GM12878 (cell line): Measurements from ENCODE around the gene CHRDL2. TPM values are rescaled to one million over a fixed set of nuclear protein-coding genes. Genes with fewer than 3 reads are reported as not detected.

Source experiments
- ATAC-seq: fragments of 200-7000 bp; cut with Tn5 transposase; 3 replicates; pipeline ENCODE4 v1.9.1; 2020; ENCODE audit warnings: mild to moderate bottlenecking, moderate library complexity
- BruUV-seq: library from RNA; stranded (reverse); fragments of 400-500 nt; replicated peaks from 2 replicates; lab custom pipeline; 2021; lab: Mats Ljungman, UMichigan
- CTCF ChIA-PET: fragments of 300-600 bp; sonication (Branson Sonifier 250); formaldehyde crosslinking; extraction: SDS; loops from one replicate; lab custom pipeline; 2021; ENCODE audit warnings: inconsistent platforms; lab: Yijun Ruan, JAX
- POLR2A ChIA-PET: fragments of 350-600 bp; formaldehyde crosslinking; extraction: SDS; loops from one replicate; lab custom pipeline; 2021; ENCODE audit warnings: inconsistent platforms; lab: Charles Lee
- RAD21 ChIA-PET: fragments of 300-600 bp; sonication (Branson Sonifier 250); formaldehyde crosslinking; loops from one replicate; lab custom pipeline; 2023; ENCODE audit warnings: antibody characterized with exemption; ENCODE audit not compliant: unreplicated experiment; lab: Charles Lee
- SMC1A ChIA-PET: fragments of 300-600 bp; sonication (Branson Sonifier 250); formaldehyde crosslinking; loops from one replicate; lab custom pipeline; 2023; ENCODE audit not compliant: unreplicated experiment, uncharacterized antibody; lab: Charles Lee
- DNase-seq: peaks from one replicate; pipeline ENCODE4 v3.0.0-alpha.2; 2011; ENCODE audit warnings: low read depth, low spot score
- FAIRE-seq: peaks from 3 replicates; lab custom pipeline; 2011; peaks lifted over from hg19 to GRCh38; lab: Jason Lieb, UNC
- H2AFZ ChIP-seq: 2 replicates; pipeline ENCODE4 v1.6.0; 2011; ENCODE audit warnings: low read depth, low read length, control low read depth; ENCODE audit not compliant: control insufficient read depth
- H3K27ac ChIP-seq: 2 replicates; pipeline ENCODE4 v1.5.1; 2011; ENCODE audit warnings: control low read depth; ENCODE audit not compliant: control insufficient read depth, insufficient read depth
- H3K27me3 ChIP-seq, 2 experiments: replicated peaks in 1 of 2; 2 replicates each; pipeline versions ENCODE4 v1.6.0 to v1.6.1; 2011; ENCODE audit warnings: low read length in 1 of 2; ENCODE audit not compliant: control insufficient read depth in 2 of 2, insufficient read depth in 2 of 2
- H3K36me3 ChIP-seq, 2 experiments: 2 replicates each; pipeline ENCODE4 v1.5.1; 2011; ENCODE audit warnings: low read length in 1 of 2; ENCODE audit not compliant: control insufficient read depth in 2 of 2, insufficient read depth in 2 of 2
- H3K4me1 ChIP-seq: 2 replicates; pipeline ENCODE4 v1.6.1; 2011; ENCODE audit warnings: mild to moderate bottlenecking, low read length, moderate library complexity, mixed read lengths; ENCODE audit not compliant: control insufficient read depth, insufficient read depth
- H3K4me2 ChIP-seq: 2 replicates; pipeline ENCODE4 v1.6.0; 2011; ENCODE audit warnings: control low read depth; ENCODE audit not compliant: control insufficient read depth, insufficient read depth
- H3K4me3 ChIP-seq: fragments of 200-600 bp; sonication (generic); 2 replicates; pipeline ENCODE4 v1.5.1; 2016
- H3K79me2 ChIP-seq: 2 replicates; pipeline ENCODE4 v1.6.0; 2011; ENCODE audit warnings: low read length; ENCODE audit not compliant: control insufficient read depth, insufficient read depth
- H3K9ac ChIP-seq: 2 replicates; pipeline ENCODE4 v1.8.0; 2011; ENCODE audit warnings: low read length, control low read depth, mixed read lengths; ENCODE audit not compliant: control insufficient read depth, insufficient read depth
- H3K9me3 ChIP-seq: replicated peaks from 3 replicates; pipeline ENCODE4 v1.5.1; 2011; ENCODE audit warnings: mild to moderate bottlenecking, low read length; ENCODE audit not compliant: control insufficient read depth, insufficient read depth
- H4K20me1 ChIP-seq: 2 replicates; pipeline ENCODE4 v1.6.0; 2011; ENCODE audit not compliant: control insufficient read depth, insufficient read depth
- BMI1 ChIP-seq: fragments of 450-650 bp; IDR thresholded peaks from 2 replicates; pipeline ENCODE4 v1.6.1; 2016; ENCODE audit warnings: mild to moderate bottlenecking, moderate library complexity, borderline replicate concordance
- CUX1 ChIP-seq: IDR thresholded peaks from 2 replicates; pipeline ENCODE4 v1.6.1; 2012; ENCODE audit warnings: improper control_type of control experiment, low read depth, low read length; ENCODE audit not compliant: insufficient replicate concordance
- ELK1 ChIP-seq: IDR thresholded peaks from 2 replicates; pipeline ENCODE4 v1.6.1; 2012; ENCODE audit warnings: low read depth, low read length, improper control_type of control experiment
- ESRRA ChIP-seq: IDR thresholded peaks from 2 replicates; pipeline ENCODE4 v1.6.1; 2012; ENCODE audit warnings: mild to moderate bottlenecking, low read length, improper control_type of control experiment
- FOS ChIP-seq: IDR thresholded peaks from 3 replicates; pipeline ENCODE4 v1.6.1; 2011; ENCODE audit warnings: borderline replicate concordance; ENCODE audit not compliant: insufficient read length; ENCODE audit errors: extremely low read depth
- GABPA ChIP-seq: IDR thresholded peaks from 2 replicates; pipeline ENCODE4 v1.6.1; 2014; ENCODE audit warnings: antibody characterized with exemption, low read depth, mild to moderate bottlenecking, inconsistent platforms
- KDM1A ChIP-seq: fragments of 200-600 bp; sonication (generic); IDR thresholded peaks from 2 replicates; pipeline ENCODE4 v1.6.1; 2016; ENCODE audit warnings: borderline replicate concordance
- MEF2A ChIP-seq: IDR thresholded peaks from 2 replicates; pipeline ENCODE4 v1.6.1; 2011; ENCODE audit warnings: low read depth, mild to moderate bottlenecking, low read length, moderate library complexity; ENCODE audit not compliant: insufficient read depth
- MTA2 ChIP-seq: fragments of 450-650 bp; IDR thresholded peaks from 2 replicates; pipeline ENCODE4 v1.6.1; 2016; ENCODE audit warnings: low read depth, mild to moderate bottlenecking, moderate library complexity
- PAX8 ChIP-seq: fragments of 450-650 bp; IDR thresholded peaks from 2 replicates; pipeline ENCODE4 v1.6.1; 2017; ENCODE audit warnings: mild to moderate bottlenecking, moderate library complexity
- POU2F2 ChIP-seq: IDR thresholded peaks from 3 replicates; pipeline ENCODE4 v1.6.1; 2011; ENCODE audit warnings: low read depth, mild to moderate bottlenecking, low read length, borderline replicate concordance
- RCOR1 ChIP-seq: conservative IDR thresholded peaks from 2 replicates; pipeline ENCODE4 v1.6.1; 2012; ENCODE audit warnings: low read depth, low read length, improper control_type of control experiment
- SRF ChIP-seq, 2 experiments: IDR thresholded peaks; 2 replicates each; pipeline ENCODE4 v1.6.1; 2011; ENCODE audit warnings: low read depth in 2 of 2, low read length in 2 of 2, mild to moderate bottlenecking in 1 of 2, moderate library complexity in 1 of 2
- STAT1 ChIP-seq: fragments of 450-650 bp; conservative IDR thresholded peaks from 2 replicates; pipeline ENCODE4 v1.6.1; 2014; ENCODE audit warnings: antibody characterized with exemption, mild to moderate bottlenecking
- USF2 ChIP-seq: IDR thresholded peaks from 2 replicates; pipeline ENCODE4 v1.6.1; 2011; ENCODE audit warnings: low read depth, low read length, improper control_type of control experiment, borderline replicate concordance
- YBX1 ChIP-seq: fragments of 450-650 bp; IDR thresholded peaks from 2 replicates; pipeline ENCODE4 v1.6.1; 2016; ENCODE audit warnings: antibody characterized with exemption
- WGBS: methylation state at CpG from one replicate; pipeline ENCODE4 v1.1.6; 2016; ENCODE audit warnings: low lambda C conversion rate; ENCODE audit not compliant: insufficient replicate concordance, insufficient coverage; ENCODE audit errors: missing lambda C conversion rate; 5-methylcytosine and 5-hydroxymethylcytosine counted together
- in situ Hi-C: fragments of 300-500 bp; cut with MboI; formaldehyde crosslinking; loops from 9 replicates; pipeline ENCODE4 v1.14.3; 2018; ENCODE audit warnings: mixed read lengths
- intact Hi-C: fragments of 100-400 bp; cut with micrococcal nuclease; formaldehyde crosslinking; loops from one replicate; pipeline ENCODE4 v1.14.2; 2022; ENCODE audit not compliant: unreplicated experiment
- polyA plus RNA-seq, 11 experiments: library from polyadenylated mRNA; depleted of rRNA in 4 of 11; unstranded in 6 of 11; stranded (reverse) in 5 of 11; fragments of >200 nt; fragmentation: Nextera tagmentation in 4 of 11; fragmentation: Illumina TruSeq in 1 of 11; extraction: Ambion mirVana in 4 of 11; extraction: Trizol in 1 of 11; gene quantifications; 1 replicate in 1 of 11; 2 replicates in 10 of 11; pipeline versions ENCODE4 v1.2.1 to v1.2.3, GENCODE V29; 2011 to 2016; ENCODE audit warnings: inconsistent platforms in 2 of 11, missing spikeins in 2 of 11, low read depth in 1 of 11
- total RNA-seq, 4 experiments: library from RNA; depleted of rRNA in 3 of 4; stranded (reverse); fragments of >200 nt in 3 of 4; fragmentation: Illumina TruSeq in 1 of 4; extraction: Trizol in 1 of 4; gene quantifications; 2 replicates each; pipeline versions ENCODE4 v1.2.1 to v1.2.3, GENCODE V29; 2013 to 2021

The CHRDL2 gene
- total and polyA plus RNA-seq, 10 of the 15 experiments (the other 5 are each of a cell fraction or from before 2014, with no cell fraction given): not detected

DNA sequence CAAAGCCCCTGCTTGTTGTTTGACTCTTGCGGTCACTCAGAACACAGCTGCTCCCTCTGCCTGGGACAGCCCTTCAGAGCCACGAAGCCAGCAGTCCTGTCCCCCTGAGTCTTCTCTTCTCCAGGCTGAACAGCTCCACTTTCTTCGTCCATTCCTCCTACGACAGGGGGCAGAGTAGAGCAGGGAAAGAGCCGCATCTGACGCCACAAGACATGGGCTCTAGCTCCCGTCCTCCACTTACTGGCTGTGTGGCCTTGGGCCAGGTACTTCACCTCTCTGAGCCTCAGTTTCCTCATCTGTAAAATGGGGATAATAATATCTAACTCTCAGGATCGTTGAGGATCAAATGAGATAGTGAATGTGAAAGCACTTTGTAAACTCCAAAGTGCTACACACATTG lies 29.9 kb downstream of the CHRDL2 start:
- no TSS peak for BruUV-seq
- ChIA-PET RAD21 (interaction anchor here (0.6 to 3.0 kb wide), 3 partner anchors 25 to 314 kb away, joined by 3 to 27 read pairs (median 5); no protein-coding TSS in a partner anchor), CTCF (interaction anchor here (1.1 to 4.3 kb wide), 10 partner anchors 10 to 502 kb away, joined by 3 to 55 read pairs (median 6); partner anchors contain the start of gene RNF169), POLR2A (interaction anchor here (0.6 kb wide), 1 partner anchor 23 kb away, joined by 4 read pairs; no protein-coding TSS in a partner anchor), SMC1A (interaction anchor here (2.9 to 4.2 kb wide), 2 partner anchors 25 to 37 kb away, joined by 21 to 28 read pairs; no protein-coding TSS in a partner anchor)
- Histone ChIP-seq H3K9ac (no peak overlapping the region), H2AFZ (no peak overlapping the region), H4K20me1 (no peaks in the 10 kb centered on the region), H3K79me2 (no peaks in the 10 kb centered on the region), H3K9me3 (no peaks in the 10 kb centered on the region), H3K4me3 (no peak overlapping the region), H3K27ac (no peak overlapping the region), H3K4me1 (no peaks in the 10 kb centered on the region; the same call in 1 of the 2 replicates), H3K27me3 (no peaks in the 10 kb centered on the region; a peak in 1 of 4 replicates), H3K4me2 (no peak overlapping the region), H3K36me3 (no peaks in the 10 kb centered on the region)
- in situ Hi-C loops (no loop called here), intact Hi-C loops (loop anchor here (5.0 kb wide), 1 partner anchor 36 kb away; no protein-coding TSS in a partner anchor)
- WGBS: 6% methylated on average over 8 of the region's 8 CpGs
- FAIRE-seq (no peak), ATAC-seq (no peak), DNase-seq (no peak)
- no peak for TF ChIP-seq RCOR1
- TF ChIP-seq MTA2: no peak
- TF ChIP-seq ELK1: no peak
- TF ChIP-seq ESRRA: no peak
- no peak for TF ChIP-seq STAT1
- no peak for TF ChIP-seq CUX1
- no peak for TF ChIP-seq MEF2A
- no peak for TF ChIP-seq FOS
- TF ChIP-seq BMI1: no peak
- TF ChIP-seq GABPA: no peak
- TF ChIP-seq KDM1A: no peak
- no peak for TF ChIP-seq USF2
- TF ChIP-seq POU2F2: no peak
- no peak for TF ChIP-seq SRF (IDR thresholded peaks at IDR 0.05; ENCODE audit: low read depth in 2 of 2, low read length in 2 of 2)
- no peak for TF ChIP-seq YBX1
- no peak for TF ChIP-seq PAX8
